Activated CD4-positive, alpha-beta memory T cell treated with anti-CD3 and anti-CD28 coated beads for 36 hours (primary cell): ENCODE measurements around the gene PIK3R1. TPM values are rescaled to one million over a fixed set of nuclear protein-coding genes. Genes with fewer than 3 reads are reported as not detected.

Experiments
- CTCF ChIA-PET: fragments of 350-600 bp; sonication (Branson Sonifier 250); formaldehyde crosslinking; loops from one replicate; lab custom pipeline; 2021; ENCODE audit warnings: antibody characterized with exemption, inconsistent platforms; lab: Charles Lee
- POLR2A ChIA-PET: fragments of 350-600 bp; sonication (Branson Sonifier 250); formaldehyde crosslinking; loops from one replicate; lab custom pipeline; 2021; ENCODE audit warnings: antibody characterized with exemption; lab: Charles Lee
- DNase-seq: peaks from one replicate; pipeline ENCODE4 v3.0.0-alpha.2; 2020
- H3K27ac Mint-ChIP-seq: one replicate; pipeline ENCODE4 v1.8.0; 2021; ENCODE audit warnings: mixed read lengths
- H3K27me3 Mint-ChIP-seq: one replicate; pipeline ENCODE4 v1.8.0; 2021; ENCODE audit warnings: mixed read lengths
- H3K36me3 Mint-ChIP-seq: one replicate; pipeline ENCODE4 v1.8.0; 2021; ENCODE audit warnings: mixed read lengths
- H3K4me1 Mint-ChIP-seq: one replicate; pipeline ENCODE4 v1.8.0; 2021; ENCODE audit warnings: low read depth, mixed read lengths
- H3K4me3 Mint-ChIP-seq: one replicate; pipeline ENCODE4 v1.8.0; 2021; ENCODE audit warnings: mild to moderate bottlenecking, mixed read lengths
- H3K9me3 Mint-ChIP-seq: one replicate; pipeline ENCODE4 v1.8.0; 2021; ENCODE audit warnings: mixed read lengths
- intact Hi-C: fragments of 100-400 bp; cut with micrococcal nuclease; formaldehyde crosslinking; loops from one replicate; pipeline ENCODE4 v1.15.1; 2023
- total RNA-seq, 2 experiments: library from RNA; stranded (reverse); gene quantifications; one replicate each; pipeline ENCODE4 v1.2.3, GENCODE V29; 2021

PIK3R1 gene
- total RNA-seq, 2 experiments from 2014 or later, result 35.3 to 40.9 TPM

DNA sequence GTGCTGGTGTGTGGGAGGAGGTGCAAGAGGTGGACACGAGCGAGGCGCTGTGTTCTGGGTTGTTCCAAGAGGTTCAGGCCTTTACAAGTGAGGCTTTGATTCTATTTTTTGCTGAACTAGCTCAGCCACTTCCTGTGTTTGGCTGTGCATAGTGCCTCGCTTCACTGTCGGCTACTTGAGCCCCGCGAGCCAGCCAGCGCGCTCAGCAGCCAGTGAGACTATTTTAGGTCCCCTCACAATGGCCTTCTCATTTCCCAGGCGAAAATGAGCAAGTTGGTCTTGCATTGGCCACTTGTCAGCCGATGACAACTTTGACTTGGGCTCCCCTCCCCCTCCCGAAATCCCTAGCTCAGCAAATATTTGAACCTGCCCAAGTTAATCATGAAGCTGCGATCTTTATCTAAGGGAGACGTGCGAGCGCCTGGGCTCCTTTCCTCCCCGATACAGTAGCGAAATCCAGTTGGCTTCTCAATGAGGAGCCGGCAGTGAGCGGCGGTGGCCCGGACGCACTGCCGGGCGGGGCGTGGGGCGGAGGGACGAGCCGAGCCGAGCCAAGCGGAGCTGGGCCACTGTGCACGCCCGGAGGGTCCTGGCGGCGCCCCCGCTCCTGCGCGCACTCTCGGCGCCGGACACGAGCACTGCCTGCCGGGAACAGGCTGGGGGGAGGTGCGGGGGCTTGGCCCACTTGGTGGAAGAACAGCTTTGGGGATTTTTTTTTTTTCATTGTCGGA is 72.6 kb downstream of the PIK3R1 start:
- intact Hi-C loops, result loop anchor here (1.0 to 10.0 kb wide), 5 partner anchors 15 to 675 kb away; no protein-coding TSS in a partner anchor
- peaks cover 28% of the 10 kb centered on the region for H3K36me3 Mint-ChIP-seq
- ChIA-PET POLR2A (interaction anchor here (0.6 to 1.1 kb wide), 2 partner anchors 177 to 381 kb away, joined by 3 read pairs; no protein-coding TSS in a partner anchor), CTCF (interaction anchor here (0.6 to 3.5 kb wide), 20 partner anchors 9 to 1042 kb away, joined by 3 to 83 read pairs (median 10); no protein-coding TSS in a partner anchor)
- H3K27me3 Mint-ChIP-seq, result no peaks in the 10 kb centered on the region
- peaks cover 86% of the 10 kb centered on the region for H3K4me1 Mint-ChIP-seq
- peak; percentile 63 for DNase-seq
- peak overlapping the region; percentile 88 for H3K27ac Mint-ChIP-seq
- H3K9me3 Mint-ChIP-seq, result no peaks in the 10 kb centered on the region
- peak overlapping the region; percentile 84 for H3K4me3 Mint-ChIP-seq

DNA sequence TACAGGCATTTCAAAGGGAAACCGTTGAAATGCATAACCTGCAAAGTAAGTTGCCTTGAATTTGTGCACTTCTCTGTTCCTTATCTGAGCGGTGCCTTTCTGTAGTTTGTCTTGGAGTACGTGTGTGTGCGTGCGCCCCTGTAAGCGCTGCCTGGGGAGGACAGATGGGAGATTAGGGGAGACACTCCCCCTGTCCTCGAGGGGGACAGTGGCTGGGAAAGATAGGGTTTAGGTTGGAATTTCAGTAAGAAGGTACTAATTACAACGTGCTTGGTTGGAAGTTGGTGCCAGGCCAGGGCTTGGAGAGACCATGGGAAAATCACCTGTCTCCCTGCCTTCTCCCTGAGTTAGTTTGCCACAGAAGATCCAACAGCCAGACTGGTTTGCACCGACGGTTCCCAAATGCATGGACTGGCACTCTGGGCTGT is 73.2 kb downstream of the PIK3R1 start:
- DNase-seq, result no peak
- Mint-ChIP-seq H3K4me3 (peak overlapping the region; percentile 84), H3K36me3 (peaks cover 28% of the 10 kb centered on the region), H3K27ac (peak overlapping the region; percentile 75), H3K27me3 (no peaks in the 10 kb centered on the region), H3K4me1 (peaks cover 80% of the 10 kb centered on the region), H3K9me3 (no peaks in the 10 kb centered on the region)
- ChIA-PET CTCF (interaction anchor here (0.8 to 3.5 kb wide), 8 partner anchors 9 to 1043 kb away, joined by 3 to 83 read pairs (median 12); no protein-coding TSS in a partner anchor), POLR2A (interaction anchor here (1.1 kb wide), 1 partner anchor 176 kb away, joined by 3 read pairs; no protein-coding TSS in a partner anchor)
- intact Hi-C loops, result loop anchor here (1.0 to 10.0 kb wide), 3 partner anchors 15 to 426 kb away; no protein-coding TSS in a partner anchor

DNA sequence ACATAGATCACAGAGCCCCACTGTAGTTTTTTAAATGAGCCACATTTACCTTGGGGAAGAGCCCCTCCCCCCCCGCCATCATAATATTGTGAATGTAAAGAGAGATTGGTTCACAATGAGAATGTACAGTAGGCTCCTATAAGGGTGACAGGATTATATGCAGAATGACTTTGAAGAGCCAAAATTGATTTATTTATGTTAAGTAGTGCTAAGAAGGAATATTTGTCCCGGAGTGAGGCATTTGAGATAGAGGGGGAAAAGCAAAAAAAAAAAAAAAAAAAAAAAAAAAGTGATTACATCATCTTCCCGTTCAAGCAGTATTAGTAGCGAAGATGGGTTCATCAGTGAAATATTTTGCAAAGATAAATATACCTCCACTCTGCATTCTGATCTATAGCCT is 73.9 kb downstream of the PIK3R1 start:
- H3K4me3 Mint-ChIP-seq, result peak overlapping the region; percentile 84
- POLR2A ChIA-PET, result no interaction called here
- H3K27ac Mint-ChIP-seq, result peak overlapping the region; percentile 20
- no peak for DNase-seq
- peaks cover 72% of the 10 kb centered on the region for H3K4me1 Mint-ChIP-seq
- no peaks in the 10 kb centered on the region for H3K27me3 Mint-ChIP-seq
- CTCF ChIA-PET, result no interaction called here
- H3K36me3 Mint-ChIP-seq, result peaks cover 32% of the 10 kb centered on the region
- intact Hi-C loops, result loop anchor here (2.0 to 10.0 kb wide), 2 partner anchors 25 to 425 kb away; no protein-coding TSS in a partner anchor
- H3K9me3 Mint-ChIP-seq, result no peaks in the 10 kb centered on the region

DNA sequence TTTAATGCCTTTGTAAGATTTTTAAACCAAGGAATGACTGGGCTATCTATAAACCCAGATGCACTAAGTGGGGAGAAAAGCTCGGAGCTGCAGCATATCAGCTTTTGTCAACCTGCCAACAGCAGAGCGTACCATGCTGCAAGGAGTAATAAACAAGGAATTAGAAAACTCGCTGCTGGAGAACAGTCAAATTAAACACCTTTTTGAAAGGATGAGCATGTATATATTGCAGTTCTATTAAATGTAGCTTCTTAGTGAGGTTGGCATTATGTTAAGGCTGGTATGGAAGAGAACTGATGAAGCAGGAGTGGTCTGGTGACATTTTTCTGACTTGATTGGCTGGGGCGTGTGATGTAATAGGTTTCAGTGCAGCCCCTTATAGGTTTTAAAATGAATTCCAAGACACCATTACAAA is 74.7 kb downstream of the PIK3R1 start:
- H3K4me3 Mint-ChIP-seq, result no peak overlapping the region
- H3K9me3 Mint-ChIP-seq, result no peaks in the 10 kb centered on the region
- H3K27ac Mint-ChIP-seq, result no peak overlapping the region
- CTCF ChIA-PET, result interaction anchor here (1.6 kb wide), 1 partner anchor 53 kb away, joined by 3 read pairs; no protein-coding TSS in a partner anchor
- H3K36me3 Mint-ChIP-seq, result peaks cover 38% of the 10 kb centered on the region
- intact Hi-C loops, result no loop called here
- no peak for DNase-seq
- POLR2A ChIA-PET, result interaction anchor here (1.1 kb wide), 1 partner anchor 10 kb away, joined by 4 read pairs; no protein-coding TSS in a partner anchor
- no peaks in the 10 kb centered on the region for H3K27me3 Mint-ChIP-seq
- H3K4me1 Mint-ChIP-seq, result peaks cover 67% of the 10 kb centered on the region

GRCh38 chr5:68290847-68291246 is 75.3 kb downstream of the PIK3R1 start:
- intact Hi-C loops, result no loop called here
- Mint-ChIP-seq H3K27ac (no peak overlapping the region), H3K9me3 (no peaks in the 10 kb centered on the region), H3K4me3 (no peak overlapping the region), H3K4me1 (peaks cover 62% of the 10 kb centered on the region), H3K27me3 (no peaks in the 10 kb centered on the region), H3K36me3 (peaks cover 41% of the 10 kb centered on the region)
- ChIA-PET POLR2A (interaction anchor here (1.1 kb wide), 1 partner anchor 10 kb away, joined by 4 read pairs; no protein-coding TSS in a partner anchor), CTCF (interaction anchor here (0.5 to 1.6 kb wide), 2 partner anchors 9 to 53 kb away, joined by 3 read pairs; no protein-coding TSS in a partner anchor)
- no peak for DNase-seq

- no peak overlapping the region for H3K4me3 Mint-ChIP-seq
- DNase-seq, result no peak
- no peaks in the 10 kb centered on the region for H3K9me3 Mint-ChIP-seq
- peaks cover 50% of the 10 kb centered on the region for H3K36me3 Mint-ChIP-seq
- ChIA-PET POLR2A (no interaction called here), CTCF (interaction anchor here (0.7 to 0.8 kb wide), 2 partner anchors 169 to 181 kb away, joined by 3 read pairs; no protein-coding TSS in a partner anchor)
- no peak overlapping the region for H3K27ac Mint-ChIP-seq
- intact Hi-C loops, result no loop called here
- H3K27me3 Mint-ChIP-seq, result no peaks in the 10 kb centered on the region
- H3K4me1 Mint-ChIP-seq, result peaks cover 47% of the 10 kb centered on the region
Measured at GRCh38 chr5:68292316-68292715, 76.8 kb downstream of the PIK3R1 start.

GRCh38 chr5:68295772-68296171 is 80.2 kb downstream of the PIK3R1 start:
- intact Hi-C loops, result no loop called here
- no peak overlapping the region for H3K27ac Mint-ChIP-seq
- H3K9me3 Mint-ChIP-seq, result no peaks in the 10 kb centered on the region
- peaks cover 29% of the 10 kb centered on the region for H3K4me1 Mint-ChIP-seq
- H3K27me3 Mint-ChIP-seq, result no peaks in the 10 kb centered on the region
- DNase-seq, result no peak
- H3K4me3 Mint-ChIP-seq, result no peak overlapping the region
- POLR2A ChIA-PET, result no interaction called here
- peaks cover 62% of the 10 kb centered on the region for H3K36me3 Mint-ChIP-seq
- CTCF ChIA-PET, result no interaction called here

DNA sequence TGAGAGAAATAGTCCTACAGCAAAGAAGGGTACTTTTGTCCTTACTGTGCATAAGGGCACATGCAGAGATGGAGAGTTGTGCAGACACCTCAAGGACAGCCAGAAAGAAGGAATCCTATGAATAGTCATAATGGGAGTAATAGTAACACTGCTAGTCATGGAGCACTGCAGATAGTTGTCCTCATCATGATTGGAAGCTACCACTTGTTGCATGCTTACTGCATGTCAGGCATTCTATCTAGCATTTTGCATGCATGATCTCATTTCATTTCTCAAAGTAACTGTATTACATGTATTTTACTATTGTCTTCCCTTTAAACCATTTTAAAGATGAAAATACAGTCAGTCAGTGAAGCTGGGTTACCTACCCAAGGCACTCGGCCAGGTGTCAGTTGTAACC is 81.3 kb downstream of the PIK3R1 start:
- Mint-ChIP-seq H3K4me3 (no peak overlapping the region), H3K27me3 (no peaks in the 10 kb centered on the region), H3K9me3 (no peaks in the 10 kb centered on the region), H3K27ac (no peak overlapping the region), H3K4me1 (peaks cover 26% of the 10 kb centered on the region), H3K36me3 (peaks cover 62% of the 10 kb centered on the region)
- ChIA-PET CTCF (interaction anchor here (0.8 to 2.1 kb wide), 2 partner anchors 8 to 10 kb away, joined by 3 to 18 read pairs; no protein-coding TSS in a partner anchor), POLR2A (no interaction called here)
- DNase-seq, result no peak
- intact Hi-C loops, result no loop called here

DNA sequence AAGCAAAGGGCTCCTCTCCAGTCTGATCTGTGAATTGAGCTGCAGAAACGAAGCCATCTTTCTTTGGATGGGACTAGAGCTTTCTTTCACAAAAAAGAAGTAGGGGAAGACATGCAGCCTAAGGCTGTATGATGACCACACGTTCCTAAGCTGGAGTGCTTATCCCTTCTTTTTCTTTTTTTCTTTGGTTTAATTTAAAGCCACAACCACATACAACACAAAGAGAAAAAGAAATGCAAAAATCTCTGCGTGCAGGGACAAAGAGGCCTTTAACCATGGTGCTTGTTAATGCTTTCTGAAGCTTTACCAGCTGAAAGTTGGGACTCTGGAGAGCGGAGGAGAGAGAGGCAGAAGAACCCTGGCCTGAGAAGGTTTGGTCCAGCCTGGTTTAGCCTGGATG is 82.1 kb downstream of the PIK3R1 start:
- ChIA-PET CTCF (interaction anchor here (0.8 to 2.1 kb wide), 2 partner anchors 9 to 11 kb away, joined by 3 to 18 read pairs; no protein-coding TSS in a partner anchor), POLR2A (no interaction called here)
- intact Hi-C loops, result no loop called here
- no peaks in the 10 kb centered on the region for H3K9me3 Mint-ChIP-seq
- peaks cover 25% of the 10 kb centered on the region for H3K4me1 Mint-ChIP-seq
- peak overlapping the region; percentile 4 for H3K27ac Mint-ChIP-seq
- no peak for DNase-seq
- no peaks in the 10 kb centered on the region for H3K27me3 Mint-ChIP-seq
- peaks cover 60% of the 10 kb centered on the region for H3K36me3 Mint-ChIP-seq
- no peak overlapping the region for H3K4me3 Mint-ChIP-seq

DNA sequence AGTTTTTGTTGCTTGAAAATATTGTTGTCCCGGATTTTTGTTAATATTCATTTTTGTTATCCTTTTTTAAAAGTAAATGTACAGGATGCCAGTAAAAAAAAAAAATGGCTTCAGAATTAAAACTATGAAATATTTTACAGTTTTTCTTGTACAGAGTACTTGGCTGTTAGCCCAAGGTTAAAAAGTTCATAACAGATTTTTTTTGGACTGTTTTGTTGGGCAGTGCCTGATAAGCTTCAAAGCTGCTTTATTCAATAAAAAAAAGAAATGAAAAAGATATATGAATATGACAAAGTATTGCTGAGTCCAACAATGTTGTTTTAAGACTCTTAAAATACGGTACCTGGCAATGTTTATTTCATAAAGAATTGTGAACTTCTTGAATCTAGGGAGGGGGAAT is 82.9 kb downstream of the PIK3R1 start:
- DNase-seq, result no peak
- no peak overlapping the region for H3K4me3 Mint-ChIP-seq
- intact Hi-C loops, result no loop called here

GRCh38 chr5:68299105-68299504 is 83.5 kb downstream of the PIK3R1 start:
- Mint-ChIP-seq H3K4me1 (peaks cover 39% of the 10 kb centered on the region), H3K36me3 (peaks cover 53% of the 10 kb centered on the region), H3K27ac (no peak overlapping the region), H3K9me3 (no peaks in the 10 kb centered on the region), H3K27me3 (no peaks in the 10 kb centered on the region), H3K4me3 (no peak overlapping the region)
- CTCF ChIA-PET, result interaction anchor here (0.7 to 5.4 kb wide), 3 partner anchors 8 to 119 kb away, joined by 3 to 52 read pairs (median 4); no protein-coding TSS in a partner anchor
- POLR2A ChIA-PET, result no interaction called here
- no peak for DNase-seq
- intact Hi-C loops, result no loop called here

More for the DNA sequence above, 82.9 kb downstream of the PIK3R1 start:
- ChIA-PET POLR2A (no interaction called here), CTCF (no interaction called here)
- Mint-ChIP-seq H3K4me1 (peaks cover 33% of the 10 kb centered on the region), H3K36me3 (peaks cover 58% of the 10 kb centered on the region), H3K27me3 (no peaks in the 10 kb centered on the region), H3K27ac (no peak overlapping the region), H3K9me3 (no peaks in the 10 kb centered on the region)

GRCh38 chr5:68299575-68299974 is 84.0 kb downstream of the PIK3R1 start:
- Mint-ChIP-seq H3K9me3 (no peaks in the 10 kb centered on the region), H3K4me3 (no peak overlapping the region), H3K27ac (no peak overlapping the region), H3K36me3 (peaks cover 49% of the 10 kb centered on the region), H3K27me3 (no peaks in the 10 kb centered on the region), H3K4me1 (peaks cover 44% of the 10 kb centered on the region)
- POLR2A ChIA-PET, result no interaction called here
- DNase-seq, result no peak
- CTCF ChIA-PET, result interaction anchor here (0.7 to 5.4 kb wide), 3 partner anchors 9 to 119 kb away, joined by 3 to 52 read pairs (median 4); no protein-coding TSS in a partner anchor
- intact Hi-C loops, result no loop called here
